ENCODE data around the gene KCNMA1.

The KCNMA1 gene

DNA sequence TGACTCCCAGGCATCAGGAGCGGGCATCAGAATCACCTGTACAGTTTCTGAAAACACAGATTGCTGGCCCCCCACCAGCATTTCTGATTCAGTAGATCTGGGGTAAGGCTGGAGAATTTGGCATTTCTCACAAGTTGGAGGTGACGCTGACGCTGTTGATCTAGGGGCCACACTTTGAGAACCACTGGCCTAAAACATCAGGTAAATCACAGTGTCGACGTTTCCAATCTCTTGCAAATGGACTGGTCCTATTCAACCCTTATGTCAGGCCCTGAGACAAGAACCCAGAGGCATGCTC lies 564.0 kb downstream of the KCNMA1 start:
- Histone ChIP-seq H3K9me2 (replicated peaks; ENCODE audit: insufficient read depth, low read length) (no peaks in the 10 kb centered on the region), H3K27me3 (ENCODE audit: low read length) (no peaks in the 10 kb centered on the region), H3K9me3 (ENCODE audit: insufficient read depth, low read length) (no peaks in the 10 kb centered on the region), H2AFZ (ENCODE audit: low read depth, low read length, severe bottlenecking) (no peak overlapping the region), H3K9ac (ENCODE audit: low read length) (no peak overlapping the region), H3K79me2 (ENCODE audit: insufficient read depth, low read length) (no peaks in the 10 kb centered on the region), H3K4me3 (ENCODE audit: insufficient read depth, low read length, poor library complexity, severe bottlenecking) (no peak overlapping the region), H3K4me2 (ENCODE audit: low read depth, low read length, poor library complexity, severe bottlenecking) (no peak overlapping the region), H3F3A (ENCODE audit: insufficient read depth) (no peaks in the 10 kb centered on the region), H4K20me1 (ENCODE audit: low read depth, low read length) (no peaks in the 10 kb centered on the region), H3K36me3 (ENCODE audit: low read length) (no peaks in the 10 kb centered on the region), H3K27ac (ENCODE audit: low read depth, low read length) (no peak overlapping the region)
- TF ChIP-seq, protein P1, sequence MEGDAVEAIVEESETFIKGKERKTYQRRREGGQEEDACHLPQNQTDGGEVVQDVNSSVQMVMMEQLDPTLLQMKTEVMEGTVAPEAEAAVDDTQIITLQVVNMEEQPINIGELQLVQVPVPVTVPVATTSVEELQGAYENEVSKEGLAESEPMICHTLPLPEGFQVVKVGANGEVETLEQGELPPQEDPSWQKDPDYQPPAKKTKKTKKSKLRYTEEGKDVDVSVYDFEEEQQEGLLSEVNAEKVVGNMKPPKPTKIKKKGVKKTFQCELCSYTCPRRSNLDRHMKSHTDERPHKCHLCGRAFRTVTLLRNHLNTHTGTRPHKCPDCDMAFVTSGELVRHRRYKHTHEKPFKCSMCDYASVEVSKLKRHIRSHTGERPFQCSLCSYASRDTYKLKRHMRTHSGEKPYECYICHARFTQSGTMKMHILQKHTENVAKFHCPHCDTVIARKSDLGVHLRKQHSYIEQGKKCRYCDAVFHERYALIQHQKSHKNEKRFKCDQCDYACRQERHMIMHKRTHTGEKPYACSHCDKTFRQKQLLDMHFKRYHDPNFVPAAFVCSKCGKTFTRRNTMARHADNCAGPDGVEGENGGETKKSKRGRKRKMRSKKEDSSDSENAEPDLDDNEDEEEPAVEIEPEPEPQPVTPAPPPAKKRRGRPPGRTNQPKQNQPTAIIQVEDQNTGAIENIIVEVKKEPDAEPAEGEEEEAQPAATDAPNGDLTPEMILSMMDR (IDR thresholded peaks at IDR 0.05; ENCODE audit: insufficient read depth, low read length, poor library complexity, severe bottlenecking), result no peak
- TF ChIP-seq EZH2phosphoT487 (conservative IDR thresholded peaks at IDR 0.05; ENCODE audit: low read length), result no peak

DNA sequence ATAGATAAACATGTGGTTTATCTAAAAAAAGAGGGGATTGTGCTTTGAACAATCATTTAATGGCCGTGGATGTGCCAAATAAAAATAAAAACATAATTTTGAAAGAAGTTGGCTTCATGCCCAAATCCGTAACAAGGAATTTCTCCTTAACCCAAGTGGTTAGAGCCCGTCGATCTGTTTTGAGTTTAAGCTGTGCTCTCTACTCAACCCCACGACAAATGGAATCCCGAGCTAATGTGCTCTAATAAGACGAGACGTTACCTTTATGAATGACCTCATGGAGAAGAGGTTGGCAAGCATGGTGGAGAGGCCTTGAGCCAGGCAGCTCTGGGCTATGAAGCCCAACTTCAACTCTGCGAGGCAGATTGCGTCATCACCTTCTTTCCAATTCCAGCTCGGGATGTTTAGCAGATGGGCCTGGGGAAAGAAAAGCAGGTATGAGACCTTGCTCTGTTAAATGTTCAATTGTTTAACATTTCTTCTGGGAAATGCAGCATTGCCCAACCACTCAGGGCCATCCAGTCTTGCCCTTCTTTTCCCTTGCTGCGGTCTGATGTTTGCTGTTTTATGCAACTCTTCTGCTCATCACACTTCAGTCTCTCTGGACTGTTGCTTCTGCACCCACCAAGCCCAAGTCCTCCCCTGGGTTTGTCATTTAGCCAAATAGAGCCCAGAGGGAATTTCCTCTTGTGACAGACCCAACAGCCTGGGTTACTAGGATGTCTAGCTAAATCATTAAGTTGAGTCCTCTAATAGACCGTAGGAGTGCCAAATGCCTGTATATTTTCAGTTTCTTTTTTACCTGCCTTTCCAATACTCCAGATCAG lies 564.6 kb downstream of the KCNMA1 start:
- Histone ChIP-seq H3K79me2 (ENCODE audit: insufficient read depth, low read length) (no peaks in the 10 kb centered on the region), H3K9me3 (ENCODE audit: insufficient read depth, low read length) (no peaks in the 10 kb centered on the region), H3K36me3 (ENCODE audit: low read length) (no peaks in the 10 kb centered on the region), H3K4me2 (ENCODE audit: low read depth, low read length, poor library complexity, severe bottlenecking) (no peak overlapping the region), H3K9me2 (replicated peaks; ENCODE audit: insufficient read depth, low read length) (no peaks in the 10 kb centered on the region), H4K20me1 (ENCODE audit: low read depth, low read length) (no peaks in the 10 kb centered on the region), H2AFZ (ENCODE audit: low read depth, low read length, severe bottlenecking) (no peak overlapping the region), H3K4me3 (ENCODE audit: insufficient read depth, low read length, poor library complexity, severe bottlenecking) (no peak overlapping the region), H3K27ac (ENCODE audit: low read depth, low read length) (no peak overlapping the region), H3K9ac (ENCODE audit: low read length) (no peak overlapping the region), H3F3A (ENCODE audit: insufficient read depth) (no peaks in the 10 kb centered on the region), H3K27me3 (ENCODE audit: low read length) (no peaks in the 10 kb centered on the region)
- no peak for TF ChIP-seq EZH2phosphoT487 (conservative IDR thresholded peaks at IDR 0.05; ENCODE audit: low read length)
- TF ChIP-seq, protein P1 (IDR thresholded peaks at IDR 0.05; ENCODE audit: insufficient read depth, low read length, poor library complexity, severe bottlenecking), result no peak

GRCh38 chr10:77072361-77072835 lies 565.2 kb downstream of the KCNMA1 start:
- H3K4me3 ChIP-seq (ENCODE audit: insufficient read depth, low read length, poor library complexity, severe bottlenecking), result no peak overlapping the region
- no peaks in the 10 kb centered on the region for H3K79me2 ChIP-seq (ENCODE audit: insufficient read depth, low read length)
- no peaks in the 10 kb centered on the region for H3K27me3 ChIP-seq (ENCODE audit: low read length)
- no peaks in the 10 kb centered on the region for H3K36me3 ChIP-seq (ENCODE audit: low read length)
- H3K9ac ChIP-seq (ENCODE audit: low read length), result no peak overlapping the region
- no peak overlapping the region for H3K27ac ChIP-seq (ENCODE audit: low read depth, low read length)
- H2AFZ ChIP-seq (ENCODE audit: low read depth, low read length, severe bottlenecking), result no peak overlapping the region
- H3K9me2 ChIP-seq (replicated peaks; ENCODE audit: insufficient read depth, low read length), result no peaks in the 10 kb centered on the region
- no peaks in the 10 kb centered on the region for H3F3A ChIP-seq (ENCODE audit: insufficient read depth)
- no peaks in the 10 kb centered on the region for H3K9me3 ChIP-seq (ENCODE audit: insufficient read depth, low read length)
- no peak overlapping the region for H3K4me2 ChIP-seq (ENCODE audit: low read depth, low read length, poor library complexity, severe bottlenecking)
- H4K20me1 ChIP-seq (ENCODE audit: low read depth, low read length), result no peaks in the 10 kb centered on the region
- TF ChIP-seq, protein P1 (IDR thresholded peaks at IDR 0.05; ENCODE audit: insufficient read depth, low read length, poor library complexity, severe bottlenecking), result no peak
- no peak for TF ChIP-seq EZH2phosphoT487 (conservative IDR thresholded peaks at IDR 0.05; ENCODE audit: low read length)

Data from SU-DHL-6 (cell line).